ENCODE results near the gene SPOCK2. TPM values are rescaled to one million over a fixed set of nuclear protein-coding genes. Genes with fewer than 3 reads are reported as not detected.

The SPOCK2 gene
- total RNA-seq, 1 experiment from 2014 or later, result 1.1 TPM

DNA sequence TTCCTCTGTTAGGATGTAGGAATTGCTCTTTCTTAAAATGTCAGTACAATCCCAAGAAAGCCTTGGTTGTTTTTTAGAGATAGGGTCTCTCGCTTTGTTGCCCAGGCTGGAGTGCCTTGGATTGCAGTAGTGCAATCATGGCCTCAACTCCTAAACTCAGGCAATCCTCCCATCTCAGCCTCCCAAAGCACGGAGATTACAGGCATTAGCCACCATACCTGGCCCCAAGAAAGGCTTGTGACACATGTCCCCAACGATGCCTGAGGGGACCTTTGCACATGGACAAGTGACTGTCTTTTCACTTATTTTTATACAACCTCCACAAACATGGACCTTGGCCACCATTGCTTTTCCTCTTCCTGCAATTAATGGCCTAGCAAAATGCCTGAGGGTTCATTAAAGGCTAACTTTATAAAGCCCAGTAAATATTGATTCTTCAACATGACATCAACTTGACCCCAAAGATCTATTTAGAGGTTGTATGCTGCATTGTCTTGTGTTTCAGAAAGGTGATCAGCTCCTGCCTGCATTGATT, 10.0 kb upstream of the SPOCK2 start:
- H3K4me2 ChIP-seq (ENCODE audit: low read length), result peak overlapping the region; percentile 52
- RAD21 ChIA-PET (ENCODE audit: low non-redundant PET in 1 of 2, low total read pairs in 2 of 2, uncharacterized antibody in 2 of 2, unreplicated experiment in 2 of 2), result no interaction called here
- no peaks in the 10 kb centered on the region for H3K79me2 ChIP-seq (ENCODE audit: insufficient read depth, low read length)
- no peak for ATAC-seq
- POLR2A ChIA-PET, result no interaction called here
- peak overlapping the region; percentile 71 for H3K27ac ChIP-seq (ENCODE audit: low read depth, low read length)
- H2AFZ ChIP-seq (ENCODE audit: low read depth, low read length, poor library complexity, severe bottlenecking), result no peak overlapping the region
- BruUV-seq (replicated peaks), result no TSS peak
- CTCF ChIA-PET, result no interaction called here
- H3K4me3 ChIP-seq (replicated peaks in 1 of 2; ENCODE audit: low read depth in 1 of 2, low read length in 2 of 2), result no peak overlapping the region
- no peaks in the 10 kb centered on the region for H4K20me1 ChIP-seq (ENCODE audit: insufficient read depth)
- peaks cover 36% of the 10 kb centered on the region in 2 experiments for H3K4me1 ChIP-seq (ENCODE audit: control insufficient read depth in 1 of 2, insufficient read depth in 2 of 2, low read length in 2 of 2)
- H3K9ac ChIP-seq (ENCODE audit: low read length), result no peak overlapping the region
- no peak for DNase-seq (ENCODE audit: low read depth, low spot score)
- no peaks in the 10 kb centered on the region for H3K9me3 ChIP-seq (ENCODE audit: control insufficient read depth in 1 of 2, insufficient read depth in 1 of 2, low read depth in 1 of 2, low read length in 2 of 2)
- no peak for TF ChIP-seq EZH2 (IDR thresholded peaks at IDR 0.05)
- no peak for TF ChIP-seq JUND (IDR thresholded peaks at IDR 0.05)
- no peak for TF ChIP-seq POLR2A (IDR thresholded peaks at IDR 0.05; ENCODE audit: borderline replicate concordance, extremely low read depth, insufficient read depth, insufficient read length)
- TF ChIP-seq, protein P1, sequence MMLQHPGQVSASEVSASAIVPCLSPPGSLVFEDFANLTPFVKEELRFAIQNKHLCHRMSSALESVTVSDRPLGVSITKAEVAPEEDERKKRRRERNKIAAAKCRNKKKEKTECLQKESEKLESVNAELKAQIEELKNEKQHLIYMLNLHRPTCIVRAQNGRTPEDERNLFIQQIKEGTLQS (IDR thresholded peaks at IDR 0.05), result no peak
- no peak for TF ChIP-seq SRF (IDR thresholded peaks at IDR 0.05; ENCODE audit: low read depth)
- no peak for TF ChIP-seq POLR2AphosphoS5 (IDR thresholded peaks at IDR 0.05; ENCODE audit: low read depth, low read length)
- no peak for TF ChIP-seq EZH2phosphoT487 (IDR thresholded peaks at IDR 0.05; ENCODE audit: borderline replicate concordance)
- no peak for TF ChIP-seq RAD21 (IDR thresholded peaks at IDR 0.05; ENCODE audit: low read depth)
- TF ChIP-seq, protein P2, sequence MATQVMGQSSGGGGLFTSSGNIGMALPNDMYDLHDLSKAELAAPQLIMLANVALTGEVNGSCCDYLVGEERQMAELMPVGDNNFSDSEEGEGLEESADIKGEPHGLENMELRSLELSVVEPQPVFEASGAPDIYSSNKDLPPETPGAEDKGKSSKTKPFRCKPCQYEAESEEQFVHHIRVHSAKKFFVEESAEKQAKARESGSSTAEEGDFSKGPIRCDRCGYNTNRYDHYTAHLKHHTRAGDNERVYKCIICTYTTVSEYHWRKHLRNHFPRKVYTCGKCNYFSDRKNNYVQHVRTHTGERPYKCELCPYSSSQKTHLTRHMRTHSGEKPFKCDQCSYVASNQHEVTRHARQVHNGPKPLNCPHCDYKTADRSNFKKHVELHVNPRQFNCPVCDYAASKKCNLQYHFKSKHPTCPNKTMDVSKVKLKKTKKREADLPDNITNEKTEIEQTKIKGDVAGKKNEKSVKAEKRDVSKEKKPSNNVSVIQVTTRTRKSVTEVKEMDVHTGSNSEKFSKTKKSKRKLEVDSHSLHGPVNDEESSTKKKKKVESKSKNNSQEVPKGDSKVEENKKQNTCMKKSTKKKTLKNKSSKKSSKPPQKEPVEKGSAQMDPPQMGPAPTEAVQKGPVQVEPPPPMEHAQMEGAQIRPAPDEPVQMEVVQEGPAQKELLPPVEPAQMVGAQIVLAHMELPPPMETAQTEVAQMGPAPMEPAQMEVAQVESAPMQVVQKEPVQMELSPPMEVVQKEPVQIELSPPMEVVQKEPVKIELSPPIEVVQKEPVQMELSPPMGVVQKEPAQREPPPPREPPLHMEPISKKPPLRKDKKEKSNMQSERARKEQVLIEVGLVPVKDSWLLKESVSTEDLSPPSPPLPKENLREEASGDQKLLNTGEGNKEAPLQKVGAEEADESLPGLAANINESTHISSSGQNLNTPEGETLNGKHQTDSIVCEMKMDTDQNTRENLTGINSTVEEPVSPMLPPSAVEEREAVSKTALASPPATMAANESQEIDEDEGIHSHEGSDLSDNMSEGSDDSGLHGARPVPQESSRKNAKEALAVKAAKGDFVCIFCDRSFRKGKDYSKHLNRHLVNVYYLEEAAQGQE (IDR thresholded peaks at IDR 0.05; ENCODE audit: low read depth), result no peak
- no peak for TF ChIP-seq ZNF274 (IDR thresholded peaks at IDR 0.05; ENCODE audit: low read depth, low read length)
- no peaks in the 10 kb centered on the region for H3K9me2 ChIP-seq (ENCODE audit: insufficient read depth)
- intact Hi-C loops (cut with micrococcal nuclease), result no loop called here
- no peaks in the 10 kb centered on the region for H3K27me3 ChIP-seq (ENCODE audit: insufficient read depth, low read length)
- no peaks in the 10 kb centered on the region; a peak in 1 of 4 replicates for H3K36me3 ChIP-seq (ENCODE audit: control insufficient read depth in 1 of 2, insufficient read depth in 2 of 2, low read length in 2 of 2)
